HepG2 (cell line): ENCODE data around the gene TRMT1. TPM values are rescaled to one million over a fixed set of nuclear protein-coding genes. Genes with fewer than 3 reads are reported as not detected.

ENCODE experiments used
- ATM ChIP-seq: fragments of 450-650 bp; IDR thresholded peaks from 2 replicates; pipeline ENCODE4 v1.7.1; 2017; ENCODE audit warnings: mild to moderate bottlenecking, borderline replicate concordance
- EEA1 ChIP-seq: sonication (generic); formaldehyde crosslinking; IDR thresholded peaks from 2 replicates; pipeline ENCODE4 v1.5.1; 2020; ENCODE audit warnings: mild to moderate bottlenecking, missing genetic modification reagents, borderline replicate concordance
- HNRNPUL1 ChIP-seq: fragments of 200-400 bp; formaldehyde crosslinking; IDR thresholded peaks from 2 replicates; pipeline ENCODE4 v1.6.1; 2017; ENCODE audit warnings: low read depth, mild to moderate bottlenecking, low read length, moderate library complexity
- NFE2 ChIP-seq: sonication (generic); formaldehyde crosslinking; IDR thresholded peaks from 2 replicates; pipeline ENCODE4 v1.4.0; 2020; ENCODE audit warnings: missing genetic modification reagents
- PHF20 ChIP-seq: sonication (generic); formaldehyde crosslinking; IDR thresholded peaks from 2 replicates; pipeline ENCODE4 v1.5.0; 2020; ENCODE audit warnings: mild to moderate bottlenecking, missing genetic modification reagents
- SPEN ChIP-seq: sonication (generic); formaldehyde crosslinking; IDR thresholded peaks from 2 replicates; pipeline ENCODE4 v1.5.1; 2020; ENCODE audit warnings: low read depth, mild to moderate bottlenecking, missing genetic modification reagents
- SRSF4 ChIP-seq: fragments of 200-400 bp; formaldehyde crosslinking; IDR thresholded peaks from one replicate; pipeline ENCODE4 v1.6.1; 2018; ENCODE audit warnings: mild to moderate bottlenecking, low read depth, low read length, moderate library complexity; ENCODE audit not compliant: poor library complexity, severe bottlenecking
- ZBTB42 ChIP-seq: sonication (generic); formaldehyde crosslinking; IDR thresholded peaks from 2 replicates; pipeline ENCODE4 v1.5.0; 2020; ENCODE audit warnings: mild to moderate bottlenecking, missing genetic modification reagents
- ZNF781 ChIP-seq: sonication (generic); formaldehyde crosslinking; IDR thresholded peaks from 2 replicates; pipeline ENCODE4 v1.5.1; 2020; ENCODE audit warnings: borderline replicate concordance, mild to moderate bottlenecking, missing genetic modification reagents; ENCODE audit errors: not compliant biosample characterization
- ZNF839 ChIP-seq: sonication (generic); formaldehyde crosslinking; IDR thresholded peaks from 2 replicates; pipeline ENCODE4 v1.4.0; 2020; ENCODE audit warnings: missing genetic modification reagents, mild to moderate bottlenecking, borderline replicate concordance
- ZNF878 ChIP-seq: sonication (generic); formaldehyde crosslinking; IDR thresholded peaks from 2 replicates; pipeline ENCODE4 v1.8.1; 2023; ENCODE audit warnings: mild to moderate bottlenecking, missing genetic modification reagents, moderate library complexity
- ZSCAN20 ChIP-seq: sonication (generic); formaldehyde crosslinking; IDR thresholded peaks from 2 replicates; pipeline ENCODE4 v1.4.0; 2020; ENCODE audit warnings: missing genetic modification reagents, mild to moderate bottlenecking, borderline replicate concordance
- polyA plus RNA-seq, 8 experiments: library from polyadenylated mRNA; depleted of rRNA in 3 of 8; stranded (reverse) in 7 of 8; unstranded in 1 of 8; fragments of >200 nt; fragmentation: Illumina TruSeq in 4 of 8; extraction: Trizol in 4 of 8; gene quantifications; 2 replicates each; pipeline versions ENCODE4 v1.2.1 to v1.2.3, GENCODE V29; 2011 to 2016; ENCODE audit warnings: low read depth in 4 of 8, missing spikeins in 1 of 8, mixed read lengths in 1 of 8; ENCODE audit not compliant: insufficient read depth in 1 of 8
- total RNA-seq, 5 experiments: library from RNA; depleted of rRNA; stranded (reverse); fragments of >200 nt; fragmentation: Illumina TruSeq; extraction: Trizol; gene quantifications; 2 replicates each; pipeline ENCODE4 v1.2.3, GENCODE V29; 2016; ENCODE audit warnings: low read depth in 1 of 5
- TF ChIP-seq, protein P1 (sequence below), 2 experiments: fragments of 450-650 bp in 1 of 2; sonication (generic) in 1 of 2; formaldehyde crosslinking; IDR thresholded peaks; 2 replicates each; pipeline versions ENCODE4 v1.5.0 to v1.8.0; 2020 to 2022; ENCODE audit warnings: mild to moderate bottlenecking in 1 of 2, missing genetic modification reagents in 1 of 2
- TF ChIP-seq, protein P2 (sequence below): sonication (generic); formaldehyde crosslinking; IDR thresholded peaks from 2 replicates; pipeline ENCODE4 v1.4.0; 2020; ENCODE audit warnings: missing genetic modification reagents
- TF ChIP-seq, protein P3 (sequence below), 2 experiments: sonication (generic) in 1 of 2; formaldehyde crosslinking in 1 of 2; IDR thresholded peaks; 2 replicates each; pipeline versions ENCODE4 v1.5.1 to v1.6.1; 2011 to 2020; ENCODE audit warnings: borderline replicate concordance in 1 of 2, low read depth in 1 of 2, low read length in 1 of 2, mild to moderate bottlenecking in 1 of 2, missing genetic modification reagents in 1 of 2, moderate library complexity in 1 of 2
- TF ChIP-seq, protein P4 (sequence below): sonication (generic); formaldehyde crosslinking; IDR thresholded peaks from 2 replicates; pipeline ENCODE4 v1.4.0; 2020; ENCODE audit warnings: missing genetic modification reagents

TRMT1 gene
- total and polyA plus RNA-seq, 2 of the 13 experiments (the other 11 are each of a cell fraction or from before 2014, with no cell fraction given) = 35.5 to 44.1 TPM

DNA sequence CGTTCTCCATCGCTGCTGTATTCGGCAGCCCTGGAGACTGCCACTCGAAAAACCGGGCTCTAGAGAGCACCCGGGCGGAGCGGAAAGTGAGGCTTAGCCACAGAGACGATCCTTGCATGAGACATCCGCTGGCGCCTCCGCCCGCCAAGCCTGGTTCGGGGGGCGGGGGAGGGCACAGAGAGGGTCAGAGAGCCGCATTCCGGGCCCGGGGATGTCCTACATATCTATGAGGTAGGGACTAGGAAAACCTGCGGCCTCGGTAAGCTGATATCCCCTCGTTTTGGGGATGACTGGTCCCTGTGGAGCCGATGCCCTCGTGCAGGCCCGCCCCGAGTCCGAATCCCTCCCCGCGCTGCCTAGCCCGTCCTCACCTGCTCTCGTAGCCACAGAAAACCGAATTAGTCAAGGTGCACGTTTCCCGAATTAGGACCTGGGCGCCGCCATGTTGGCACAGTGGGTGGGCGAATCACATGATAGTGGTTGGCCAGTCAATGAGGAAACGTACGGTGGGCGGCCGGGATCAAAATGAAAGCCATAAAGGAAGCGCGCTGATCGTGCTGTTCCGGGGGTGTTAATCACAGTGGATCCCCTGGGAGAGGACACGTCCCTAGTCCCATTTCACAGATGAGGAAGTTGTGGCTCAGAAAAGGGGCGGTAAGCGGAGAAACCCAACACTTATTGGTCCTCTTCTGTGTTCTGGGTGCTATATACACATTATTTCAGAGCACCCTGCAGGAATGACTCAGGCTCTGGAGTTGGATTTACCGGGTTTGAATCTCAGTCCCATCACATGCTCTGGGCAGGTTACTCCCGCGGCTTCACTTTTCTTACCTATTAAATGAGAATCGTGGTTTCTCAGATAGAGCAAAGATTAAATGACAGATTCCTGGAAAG is at the start of gene TRMT1 (continued):
- TF ChIP-seq, protein P1, sequence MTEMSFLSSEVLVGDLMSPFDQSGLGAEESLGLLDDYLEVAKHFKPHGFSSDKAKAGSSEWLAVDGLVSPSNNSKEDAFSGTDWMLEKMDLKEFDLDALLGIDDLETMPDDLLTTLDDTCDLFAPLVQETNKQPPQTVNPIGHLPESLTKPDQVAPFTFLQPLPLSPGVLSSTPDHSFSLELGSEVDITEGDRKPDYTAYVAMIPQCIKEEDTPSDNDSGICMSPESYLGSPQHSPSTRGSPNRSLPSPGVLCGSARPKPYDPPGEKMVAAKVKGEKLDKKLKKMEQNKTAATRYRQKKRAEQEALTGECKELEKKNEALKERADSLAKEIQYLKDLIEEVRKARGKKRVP (CRISPR knock-in tag; IDR thresholded peaks at IDR 0.05) = 0 out of 4 replicates have a peak, but pooled peaks of 1 of the 2 experiments have one; percentile 20
- TF ChIP-seq ZSCAN20 (CRISPR knock-in tag) = 0 out of 2 replicates have a peak, but pooled peaks have one; percentile 77
- TF ChIP-seq ZNF781 = no peak
- peak; percentile 87 for TF ChIP-seq SPEN (CRISPR knock-in tag)
- TF ChIP-seq, protein P2, sequence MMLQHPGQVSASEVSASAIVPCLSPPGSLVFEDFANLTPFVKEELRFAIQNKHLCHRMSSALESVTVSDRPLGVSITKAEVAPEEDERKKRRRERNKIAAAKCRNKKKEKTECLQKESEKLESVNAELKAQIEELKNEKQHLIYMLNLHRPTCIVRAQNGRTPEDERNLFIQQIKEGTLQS (CRISPR knock-in tag) = no peak
- peak; percentile 93 for TF ChIP-seq ZNF839
- TF ChIP-seq NFE2 = no peak
- TF ChIP-seq ZNF878 (CRISPR knock-in tag) = no peak
- TF ChIP-seq HNRNPUL1 = no peak
- no peak for TF ChIP-seq EEA1 (CRISPR knock-in tag)
- TF ChIP-seq, protein P3, sequence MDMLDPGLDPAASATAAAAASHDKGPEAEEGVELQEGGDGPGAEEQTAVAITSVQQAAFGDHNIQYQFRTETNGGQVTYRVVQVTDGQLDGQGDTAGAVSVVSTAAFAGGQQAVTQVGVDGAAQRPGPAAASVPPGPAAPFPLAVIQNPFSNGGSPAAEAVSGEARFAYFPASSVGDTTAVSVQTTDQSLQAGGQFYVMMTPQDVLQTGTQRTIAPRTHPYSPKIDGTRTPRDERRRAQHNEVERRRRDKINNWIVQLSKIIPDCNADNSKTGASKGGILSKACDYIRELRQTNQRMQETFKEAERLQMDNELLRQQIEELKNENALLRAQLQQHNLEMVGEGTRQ (IDR thresholded peaks at IDR 0.05; ENCODE audit: low read depth, low read length) = peak; percentile 66
- TF ChIP-seq, protein P3 (CRISPR knock-in tag; IDR thresholded peaks at IDR 0.05; ENCODE audit: borderline replicate concordance) = peak; percentile 97; the same call in 1 of the 2 replicates
- no peak for TF ChIP-seq SRSF4
- no peak for TF ChIP-seq ATM
- peak; percentile 99 for TF ChIP-seq PHF20 (CRISPR knock-in tag)
- TF ChIP-seq, protein P4, sequence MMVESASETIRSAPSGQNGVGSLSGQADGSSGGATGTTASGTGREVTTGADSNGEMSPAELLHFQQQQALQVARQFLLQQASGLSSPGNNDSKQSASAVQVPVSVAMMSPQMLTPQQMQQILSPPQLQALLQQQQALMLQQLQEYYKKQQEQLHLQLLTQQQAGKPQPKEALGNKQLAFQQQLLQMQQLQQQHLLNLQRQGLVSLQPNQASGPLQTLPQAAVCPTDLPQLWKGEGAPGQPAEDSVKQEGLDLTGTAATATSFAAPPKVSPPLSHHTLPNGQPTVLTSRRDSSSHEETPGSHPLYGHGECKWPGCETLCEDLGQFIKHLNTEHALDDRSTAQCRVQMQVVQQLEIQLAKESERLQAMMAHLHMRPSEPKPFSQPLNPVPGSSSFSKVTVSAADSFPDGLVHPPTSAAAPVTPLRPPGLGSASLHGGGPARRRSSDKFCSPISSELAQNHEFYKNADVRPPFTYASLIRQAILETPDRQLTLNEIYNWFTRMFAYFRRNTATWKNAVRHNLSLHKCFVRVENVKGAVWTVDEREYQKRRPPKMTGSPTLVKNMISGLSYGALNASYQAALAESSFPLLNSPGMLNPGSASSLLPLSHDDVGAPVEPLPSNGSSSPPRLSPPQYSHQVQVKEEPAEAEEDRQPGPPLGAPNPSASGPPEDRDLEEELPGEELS (CRISPR knock-in tag) = 0 out of 2 replicates have a peak, but pooled peaks have one; percentile 28
- no peak for TF ChIP-seq ZBTB42
